ENCODE data around the gene MRPL33. TPM values are rescaled to one million over a fixed set of nuclear protein-coding genes. Genes with fewer than 3 reads are reported as not detected.
A peak's percentile ranks its signal among the peaks of the same experiment; 100 is the strongest.

The MRPL33 gene
- total and polyA plus RNA-seq, 2 of the 13 experiments (the other 11 are each of a cell fraction or from before 2014, with no cell fraction given): 69.7 to 218 TPM

DNA sequence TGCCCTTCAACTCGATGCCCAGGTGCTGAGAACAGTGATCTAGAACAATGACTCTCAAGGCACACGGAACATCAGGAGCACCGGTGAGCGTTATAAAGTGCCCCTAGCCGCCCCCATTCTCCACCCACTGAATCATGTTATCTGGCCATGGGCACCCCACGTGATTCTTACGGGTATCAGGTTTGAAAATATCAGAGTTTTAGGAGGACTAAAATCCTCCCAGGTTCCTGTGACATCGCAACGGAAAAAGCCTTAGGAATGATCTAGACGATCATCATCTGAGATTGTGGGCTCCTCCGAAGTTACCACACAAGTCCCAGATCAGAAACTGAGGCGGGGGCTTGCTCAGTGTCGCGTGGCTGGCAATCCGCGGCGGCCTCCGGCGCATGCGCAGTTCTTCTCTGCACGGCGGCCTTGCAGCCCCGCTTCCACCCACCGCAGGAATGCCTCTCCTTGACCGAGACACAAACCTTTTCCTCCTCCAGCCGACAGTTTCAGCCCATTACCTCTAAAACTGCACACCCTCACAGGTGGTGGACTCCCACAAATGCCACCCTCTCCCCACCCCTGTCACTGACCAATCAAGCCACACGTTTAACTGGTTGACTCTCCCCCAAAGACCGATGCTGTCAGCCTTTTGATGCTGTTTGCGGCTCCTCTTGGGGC lies 5.8 kb upstream of the MRPL33 start (continued):
- TF ChIP-seq, protein P1, sequence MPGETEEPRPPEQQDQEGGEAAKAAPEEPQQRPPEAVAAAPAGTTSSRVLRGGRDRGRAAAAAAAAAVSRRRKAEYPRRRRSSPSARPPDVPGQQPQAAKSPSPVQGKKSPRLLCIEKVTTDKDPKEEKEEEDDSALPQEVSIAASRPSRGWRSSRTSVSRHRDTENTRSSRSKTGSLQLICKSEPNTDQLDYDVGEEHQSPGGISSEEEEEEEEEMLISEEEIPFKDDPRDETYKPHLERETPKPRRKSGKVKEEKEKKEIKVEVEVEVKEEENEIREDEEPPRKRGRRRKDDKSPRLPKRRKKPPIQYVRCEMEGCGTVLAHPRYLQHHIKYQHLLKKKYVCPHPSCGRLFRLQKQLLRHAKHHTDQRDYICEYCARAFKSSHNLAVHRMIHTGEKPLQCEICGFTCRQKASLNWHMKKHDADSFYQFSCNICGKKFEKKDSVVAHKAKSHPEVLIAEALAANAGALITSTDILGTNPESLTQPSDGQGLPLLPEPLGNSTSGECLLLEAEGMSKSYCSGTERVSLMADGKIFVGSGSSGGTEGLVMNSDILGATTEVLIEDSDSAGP (CRISPR knock-in tag; IDR thresholded peaks at IDR 0.05; ENCODE audit: borderline replicate concordance): peak; percentile 42; the same call in 1 of the 2 replicates
- no peak for TF ChIP-seq ZNF510 (CRISPR knock-in tag; IDR thresholded peaks at IDR 0.05; ENCODE audit: low read depth)
- TF ChIP-seq POLR2G (IDR thresholded peaks at IDR 0.05; ENCODE audit: low read depth, low read length): peak; percentile 62
- TF ChIP-seq ARNT2 (CRISPR knock-in tag; IDR thresholded peaks at IDR 0.05; ENCODE audit: low read depth): 0 out of 2 replicates have a peak, but pooled peaks have one; percentile 29
- TF ChIP-seq, protein P2, sequence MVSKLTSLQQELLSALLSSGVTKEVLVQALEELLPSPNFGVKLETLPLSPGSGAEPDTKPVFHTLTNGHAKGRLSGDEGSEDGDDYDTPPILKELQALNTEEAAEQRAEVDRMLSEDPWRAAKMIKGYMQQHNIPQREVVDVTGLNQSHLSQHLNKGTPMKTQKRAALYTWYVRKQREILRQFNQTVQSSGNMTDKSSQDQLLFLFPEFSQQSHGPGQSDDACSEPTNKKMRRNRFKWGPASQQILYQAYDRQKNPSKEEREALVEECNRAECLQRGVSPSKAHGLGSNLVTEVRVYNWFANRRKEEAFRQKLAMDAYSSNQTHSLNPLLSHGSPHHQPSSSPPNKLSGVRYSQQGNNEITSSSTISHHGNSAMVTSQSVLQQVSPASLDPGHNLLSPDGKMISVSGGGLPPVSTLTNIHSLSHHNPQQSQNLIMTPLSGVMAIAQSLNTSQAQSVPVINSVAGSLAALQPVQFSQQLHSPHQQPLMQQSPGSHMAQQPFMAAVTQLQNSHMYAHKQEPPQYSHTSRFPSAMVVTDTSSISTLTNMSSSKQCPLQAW (CRISPR knock-in tag; IDR thresholded peaks at IDR 0.05): no peak
- no peak for TF ChIP-seq GFI1 (CRISPR knock-in tag; IDR thresholded peaks at IDR 0.05; ENCODE audit: borderline replicate concordance)
- TF ChIP-seq POLR2A (IDR thresholded peaks at IDR 0.05; ENCODE audit: insufficient read depth in 1 of 2, low read depth in 2 of 2, low read length in 2 of 2): peak; percentile 17 to 56; a peak in 2 of 4 replicates
- TF ChIP-seq, protein P3, sequence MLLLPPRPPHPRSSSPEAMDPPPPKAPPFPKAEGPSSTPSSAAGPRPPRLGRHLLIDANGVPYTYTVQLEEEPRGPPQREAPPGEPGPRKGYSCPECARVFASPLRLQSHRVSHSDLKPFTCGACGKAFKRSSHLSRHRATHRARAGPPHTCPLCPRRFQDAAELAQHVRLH (CRISPR knock-in tag; IDR thresholded peaks at IDR 0.05; ENCODE audit: borderline replicate concordance, low read depth): no peak
- no peak for TF ChIP-seq ZNF24 (IDR thresholded peaks at IDR 0.05)
- TF ChIP-seq NR2C2 (CRISPR knock-in tag; IDR thresholded peaks at IDR 0.05; ENCODE audit: borderline replicate concordance): 0 out of 2 replicates have a peak, but pooled peaks have one; percentile 20
- no peak for TF ChIP-seq KDM4B (CRISPR knock-in tag; IDR thresholded peaks at IDR 0.05)
- no peak for TF ChIP-seq ZNF878 (CRISPR knock-in tag; IDR thresholded peaks at IDR 0.05)
- TF ChIP-seq, protein P4, sequence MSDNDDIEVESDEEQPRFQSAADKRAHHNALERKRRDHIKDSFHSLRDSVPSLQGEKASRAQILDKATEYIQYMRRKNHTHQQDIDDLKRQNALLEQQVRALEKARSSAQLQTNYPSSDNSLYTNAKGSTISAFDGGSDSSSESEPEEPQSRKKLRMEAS (IDR thresholded peaks at IDR 0.05): 0 out of 2 replicates have a peak, but pooled peaks have one; percentile 36
- TF ChIP-seq ZFP90 (CRISPR knock-in tag; IDR thresholded peaks at IDR 0.05; ENCODE audit: borderline replicate concordance): 0 out of 2 replicates have a peak, but pooled peaks have one; percentile 44
- TF ChIP-seq, protein P5, sequence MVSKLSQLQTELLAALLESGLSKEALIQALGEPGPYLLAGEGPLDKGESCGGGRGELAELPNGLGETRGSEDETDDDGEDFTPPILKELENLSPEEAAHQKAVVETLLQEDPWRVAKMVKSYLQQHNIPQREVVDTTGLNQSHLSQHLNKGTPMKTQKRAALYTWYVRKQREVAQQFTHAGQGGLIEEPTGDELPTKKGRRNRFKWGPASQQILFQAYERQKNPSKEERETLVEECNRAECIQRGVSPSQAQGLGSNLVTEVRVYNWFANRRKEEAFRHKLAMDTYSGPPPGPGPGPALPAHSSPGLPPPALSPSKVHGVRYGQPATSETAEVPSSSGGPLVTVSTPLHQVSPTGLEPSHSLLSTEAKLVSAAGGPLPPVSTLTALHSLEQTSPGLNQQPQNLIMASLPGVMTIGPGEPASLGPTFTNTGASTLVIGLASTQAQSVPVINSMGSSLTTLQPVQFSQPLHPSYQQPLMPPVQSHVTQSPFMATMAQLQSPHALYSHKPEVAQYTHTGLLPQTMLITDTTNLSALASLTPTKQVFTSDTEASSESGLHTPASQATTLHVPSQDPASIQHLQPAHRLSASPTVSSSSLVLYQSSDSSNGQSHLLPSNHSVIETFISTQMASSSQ (IDR thresholded peaks at IDR 0.05; ENCODE audit: low read depth): no peak
- TF ChIP-seq, protein P5 (CRISPR knock-in tag; IDR thresholded peaks at IDR 0.05; ENCODE audit: borderline replicate concordance): no peak
- no peak for TF ChIP-seq SP5 (CRISPR knock-in tag; IDR thresholded peaks at IDR 0.05; ENCODE audit: borderline replicate concordance, low read depth)
- TF ChIP-seq ZNF605 (CRISPR knock-in tag; IDR thresholded peaks at IDR 0.05): peak; percentile 48; the same call in 1 of the 2 replicates
- TF ChIP-seq HIVEP1 (CRISPR knock-in tag; IDR thresholded peaks at IDR 0.05): no peak
